Panc1 (cell line): Measurements from ENCODE around the gene CST11. TPM values are rescaled to one million over a fixed set of nuclear protein-coding genes. Genes with fewer than 3 reads are reported as not detected.

ENCODE experiments used
- ATAC-seq: fragments of 200-7000 bp; cut with Tn5 transposase; 2 replicates; pipeline ENCODE4 v1.9.1; 2020; ENCODE audit warnings: mild to moderate bottlenecking, moderate library complexity
- BruUV-seq: library from RNA; stranded (reverse); fragments of 400-500 nt; replicated peaks from 2 replicates; lab custom pipeline; 2021; lab: Mats Ljungman, UMichigan
- CTCF ChIA-PET: fragments of 300-600 bp; sonication (Branson Sonifier 250); formaldehyde crosslinking; loops from one replicate; lab custom pipeline; 2022; ENCODE audit warnings: antibody characterized with exemption; lab: Charles Lee
- POLR2A ChIA-PET: fragments of 300-600 bp; sonication (Branson Sonifier 250); formaldehyde crosslinking; loops from one replicate; lab custom pipeline; 2022; ENCODE audit warnings: antibody characterized with exemption; lab: Charles Lee
- DNase-seq: peaks from one replicate; pipeline ENCODE4 v3.0.0-alpha.2; 2010; ENCODE audit warnings: low read depth, low spot score
- H3K27ac ChIP-seq: 2 replicates; pipeline ENCODE4 v1.5.1; 2011; ENCODE audit warnings: mild to moderate bottlenecking, low read length, inconsistent platforms
- H3K27me3 ChIP-seq: fragments of 200-500 bp; sonication (Bioruptor generic); 2 replicates; pipeline ENCODE4 v1.6.0; 2014; ENCODE audit warnings: low read length, inconsistent platforms; ENCODE audit not compliant: control insufficient read depth, insufficient read depth
- H3K36me3 ChIP-seq: fragments of 200-500 bp; sonication (Bioruptor generic); 2 replicates; pipeline ENCODE4 v1.5.1; 2014; ENCODE audit warnings: inconsistent platforms, mild to moderate bottlenecking, low read length, moderate library complexity; ENCODE audit not compliant: control insufficient read depth, insufficient read depth
- H3K4me1 ChIP-seq: 2 replicates; pipeline ENCODE4 v1.5.1; 2011; ENCODE audit warnings: inconsistent platforms, mild to moderate bottlenecking, low read length, moderate library complexity; ENCODE audit not compliant: control insufficient read depth, insufficient read depth
- H3K4me3 ChIP-seq, 2 experiments: 2 replicates each; pipeline ENCODE4 v1.5.1; 2011 to 2012; ENCODE audit warnings: low read depth in 2 of 2, low read length in 2 of 2, mild to moderate bottlenecking in 2 of 2, inconsistent platforms in 1 of 2, moderate library complexity in 1 of 2
- H3K9me3 ChIP-seq: fragments of 200-500 bp; sonication (Bioruptor generic); 2 replicates; pipeline ENCODE4 v1.5.1; 2014; ENCODE audit warnings: low read depth, mild to moderate bottlenecking, inconsistent platforms, low read length, moderate library complexity; ENCODE audit not compliant: control insufficient read depth, insufficient read depth
- POLR2AphosphoS5 ChIP-seq: IDR thresholded peaks from 2 replicates; pipeline ENCODE4 v1.6.1; 2012; ENCODE audit warnings: mild to moderate bottlenecking, low read depth, low read length, moderate library complexity
- SIN3A ChIP-seq: IDR thresholded peaks from 2 replicates; pipeline ENCODE4 v1.6.1; 2012; ENCODE audit warnings: low read depth, mild to moderate bottlenecking, low read length, moderate library complexity, borderline replicate concordance; ENCODE audit not compliant: insufficient read depth
- TCF7L2 ChIP-seq: IDR thresholded peaks from 2 replicates; pipeline ENCODE4 v1.6.1; 2011; ENCODE audit warnings: mild to moderate bottlenecking, low read depth, low read length, inconsistent platforms
- in situ Hi-C: cut with HindIII; loops from 2 replicates; pipeline ENCODE4 v1.10.0; 2016; ENCODE audit warnings: low sequenced_read_pairs, low pct_unique_long_range_greater_than_20kb
- intact Hi-C: fragments of 100-400 bp; cut with micrococcal nuclease; formaldehyde crosslinking; loops from one replicate; pipeline ENCODE4 v1.10.0; 2022; ENCODE audit not compliant: unreplicated experiment
- total RNA-seq: library from RNA; stranded (reverse); gene quantifications from one replicate; pipeline ENCODE4 v1.2.1, GENCODE V29; 2021; ENCODE audit not compliant: unreplicated experiment
- TF ChIP-seq, protein P1 (sequence below): fragments of 450-650 bp; IDR thresholded peaks from 2 replicates; pipeline ENCODE4 v1.5.1; 2017; ENCODE audit warnings: mild to moderate bottlenecking
- TF ChIP-seq, protein P2 (sequence below), 2 experiments: IDR thresholded peaks; 2 replicates each; pipeline ENCODE4 v1.6.1; 2011 to 2012; ENCODE audit warnings: low read depth in 2 of 2, control low read depth in 1 of 2, low read length in 1 of 2, mild to moderate bottlenecking in 1 of 2, moderate library complexity in 1 of 2; ENCODE audit not compliant: insufficient read depth in 1 of 2

CST11 gene
- total RNA-seq, 1 experiment from 2014 or later, result not detected

DNA sequence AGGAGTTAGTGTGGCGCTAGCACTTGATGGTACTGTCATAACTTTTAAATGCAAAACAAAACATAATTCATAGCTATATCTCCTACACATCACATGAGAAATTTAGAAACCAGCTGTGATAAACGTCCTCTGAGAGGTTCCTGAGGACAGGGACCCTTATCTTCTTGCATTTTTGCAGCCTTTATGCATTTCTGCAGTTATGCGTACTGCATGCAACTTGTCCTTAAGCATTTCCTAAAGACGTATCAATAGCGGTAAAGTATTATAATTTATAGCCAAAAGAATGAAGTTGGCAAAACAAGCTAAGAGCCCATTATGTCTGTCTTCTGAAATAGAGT lies 33.0 kb downstream of the CST11 start:
- peaks cover 14% of the 10 kb centered on the region for H3K4me1 ChIP-seq
- in situ Hi-C loops (no loop called here), intact Hi-C loops (no loop called here)
- CTCF ChIA-PET, result no interaction called here
- H3K27ac ChIP-seq, result peak overlapping the region; percentile 71
- H3K36me3 ChIP-seq, result no peaks in the 10 kb centered on the region
- ATAC-seq (no peak), DNase-seq (no peak)
- POLR2A ChIA-PET, result no interaction called here
- H3K9me3 ChIP-seq, result no peaks in the 10 kb centered on the region
- peak overlapping the region; percentile 73 for H3K4me3 ChIP-seq
- H3K27me3 ChIP-seq, result no peaks in the 10 kb centered on the region
- TF ChIP-seq, protein P1, sequence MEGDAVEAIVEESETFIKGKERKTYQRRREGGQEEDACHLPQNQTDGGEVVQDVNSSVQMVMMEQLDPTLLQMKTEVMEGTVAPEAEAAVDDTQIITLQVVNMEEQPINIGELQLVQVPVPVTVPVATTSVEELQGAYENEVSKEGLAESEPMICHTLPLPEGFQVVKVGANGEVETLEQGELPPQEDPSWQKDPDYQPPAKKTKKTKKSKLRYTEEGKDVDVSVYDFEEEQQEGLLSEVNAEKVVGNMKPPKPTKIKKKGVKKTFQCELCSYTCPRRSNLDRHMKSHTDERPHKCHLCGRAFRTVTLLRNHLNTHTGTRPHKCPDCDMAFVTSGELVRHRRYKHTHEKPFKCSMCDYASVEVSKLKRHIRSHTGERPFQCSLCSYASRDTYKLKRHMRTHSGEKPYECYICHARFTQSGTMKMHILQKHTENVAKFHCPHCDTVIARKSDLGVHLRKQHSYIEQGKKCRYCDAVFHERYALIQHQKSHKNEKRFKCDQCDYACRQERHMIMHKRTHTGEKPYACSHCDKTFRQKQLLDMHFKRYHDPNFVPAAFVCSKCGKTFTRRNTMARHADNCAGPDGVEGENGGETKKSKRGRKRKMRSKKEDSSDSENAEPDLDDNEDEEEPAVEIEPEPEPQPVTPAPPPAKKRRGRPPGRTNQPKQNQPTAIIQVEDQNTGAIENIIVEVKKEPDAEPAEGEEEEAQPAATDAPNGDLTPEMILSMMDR, result no peak
- no peak for TF ChIP-seq SIN3A
- TF ChIP-seq, protein P2, sequence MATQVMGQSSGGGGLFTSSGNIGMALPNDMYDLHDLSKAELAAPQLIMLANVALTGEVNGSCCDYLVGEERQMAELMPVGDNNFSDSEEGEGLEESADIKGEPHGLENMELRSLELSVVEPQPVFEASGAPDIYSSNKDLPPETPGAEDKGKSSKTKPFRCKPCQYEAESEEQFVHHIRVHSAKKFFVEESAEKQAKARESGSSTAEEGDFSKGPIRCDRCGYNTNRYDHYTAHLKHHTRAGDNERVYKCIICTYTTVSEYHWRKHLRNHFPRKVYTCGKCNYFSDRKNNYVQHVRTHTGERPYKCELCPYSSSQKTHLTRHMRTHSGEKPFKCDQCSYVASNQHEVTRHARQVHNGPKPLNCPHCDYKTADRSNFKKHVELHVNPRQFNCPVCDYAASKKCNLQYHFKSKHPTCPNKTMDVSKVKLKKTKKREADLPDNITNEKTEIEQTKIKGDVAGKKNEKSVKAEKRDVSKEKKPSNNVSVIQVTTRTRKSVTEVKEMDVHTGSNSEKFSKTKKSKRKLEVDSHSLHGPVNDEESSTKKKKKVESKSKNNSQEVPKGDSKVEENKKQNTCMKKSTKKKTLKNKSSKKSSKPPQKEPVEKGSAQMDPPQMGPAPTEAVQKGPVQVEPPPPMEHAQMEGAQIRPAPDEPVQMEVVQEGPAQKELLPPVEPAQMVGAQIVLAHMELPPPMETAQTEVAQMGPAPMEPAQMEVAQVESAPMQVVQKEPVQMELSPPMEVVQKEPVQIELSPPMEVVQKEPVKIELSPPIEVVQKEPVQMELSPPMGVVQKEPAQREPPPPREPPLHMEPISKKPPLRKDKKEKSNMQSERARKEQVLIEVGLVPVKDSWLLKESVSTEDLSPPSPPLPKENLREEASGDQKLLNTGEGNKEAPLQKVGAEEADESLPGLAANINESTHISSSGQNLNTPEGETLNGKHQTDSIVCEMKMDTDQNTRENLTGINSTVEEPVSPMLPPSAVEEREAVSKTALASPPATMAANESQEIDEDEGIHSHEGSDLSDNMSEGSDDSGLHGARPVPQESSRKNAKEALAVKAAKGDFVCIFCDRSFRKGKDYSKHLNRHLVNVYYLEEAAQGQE (IDR thresholded peaks at IDR 0.05; ENCODE audit: insufficient read depth in 1 of 2, low read depth in 2 of 2, low read length in 1 of 2), result no peak
- TF ChIP-seq TCF7L2, result no peak
- no peak for TF ChIP-seq POLR2AphosphoS5
- TSS peak; percentile 62 for BruUV-seq

- Histone ChIP-seq H3K27ac (no peak overlapping the region), H3K4me1 (peaks cover 14% of the 10 kb centered on the region), H3K36me3 (no peaks in the 10 kb centered on the region), H3K9me3 (no peaks in the 10 kb centered on the region), H3K4me3 (no peak overlapping the region), H3K27me3 (no peaks in the 10 kb centered on the region)
- TF ChIP-seq TCF7L2, result no peak
- ChIA-PET POLR2A (no interaction called here), CTCF (interaction anchor here (0.6 kb wide), 1 partner anchor 365 kb away, joined by 3 read pairs; no protein-coding TSS in a partner anchor)
- intact Hi-C loops (no loop called here), in situ Hi-C loops (no loop called here)
- no peak for ATAC-seq
- BruUV-seq, result no TSS peak
- no peak for DNase-seq
These were observed 34.8 kb downstream of the CST11 start for GRCh38 chr20:23417861-23418260.

DNA sequence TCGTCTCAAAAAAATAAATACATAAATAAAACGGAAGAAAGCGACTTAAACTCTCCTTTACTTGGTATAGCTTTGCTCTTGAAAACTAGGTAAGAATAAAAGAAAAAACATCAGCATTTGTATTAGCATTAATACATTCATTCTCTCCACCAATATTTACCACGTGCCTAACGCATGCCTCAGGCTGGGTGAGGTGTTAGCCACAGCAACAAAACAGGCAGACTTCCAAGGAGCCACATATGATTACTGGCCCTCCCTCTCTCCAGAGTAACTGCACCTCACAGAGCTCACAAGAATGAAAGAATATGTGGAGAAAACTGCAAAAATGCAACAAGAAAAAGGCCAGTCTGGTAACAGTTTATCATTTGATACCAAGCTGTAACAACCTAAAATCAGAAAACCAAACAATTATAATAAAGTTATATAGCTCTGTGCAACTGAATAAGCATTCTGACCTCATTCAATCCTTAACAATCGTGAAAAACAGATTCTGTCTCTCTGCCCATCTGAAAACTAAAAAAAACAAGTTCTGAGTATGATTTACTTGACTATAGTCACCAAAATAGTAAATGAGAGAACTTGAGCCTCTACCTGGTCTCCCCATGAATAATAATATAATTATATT lies 36.6 kb downstream of the CST11 start:
- Histone ChIP-seq H3K27ac (no peak overlapping the region), H3K27me3 (no peaks in the 10 kb centered on the region), H3K36me3 (no peaks in the 10 kb centered on the region), H3K4me1 (peaks cover 14% of the 10 kb centered on the region), H3K4me3 (no peak overlapping the region), H3K9me3 (no peaks in the 10 kb centered on the region)
- ChIA-PET POLR2A (no interaction called here), CTCF (interaction anchor here (0.6 kb wide), 1 partner anchor 293 kb away, joined by 4 read pairs; no protein-coding TSS in a partner anchor)
- BruUV-seq, result no TSS peak
- no peak for DNase-seq
- ATAC-seq, result no peak
- intact Hi-C loops, result no loop called here
- in situ Hi-C loops, result no loop called here
- TF ChIP-seq, protein P1, result no peak
- no peak for TF ChIP-seq SIN3A
- TF ChIP-seq TCF7L2, result no peak
- no peak for TF ChIP-seq POLR2AphosphoS5
- TF ChIP-seq, protein P2 (IDR thresholded peaks at IDR 0.05; ENCODE audit: insufficient read depth in 1 of 2, low read depth in 2 of 2, low read length in 1 of 2), result no peak
